Effector memory CD8-positive, alpha-beta T cell (primary cell): ENCODE data around the gene ASIC3.
"Not testable (repeated sequence)": the region's sequence is repeated elsewhere in the genome, so short reads cannot be mapped to it uniquely, and the experiment has no call there.

Source experiments
- ATAC-seq: fragments of 150-1000 bp; cut with Tn5 transposase; replicated peaks from 2 replicates; pipeline ENCODE4 v1.10.0; 2021; ENCODE audit warnings: mild to moderate bottlenecking, moderate library complexity
- DNase-seq, 3 experiments: peaks; one replicate each; pipeline ENCODE4 v3.0.0; 2021
- H3K27ac Mint-ChIP-seq, 2 donors: one replicate each; pipeline ENCODE4 v1.8.0; 2022; ENCODE audit warnings: mild to moderate bottlenecking in 2 of 2, mixed read lengths in 2 of 2, moderate library complexity in 2 of 2
- H3K27me3 Mint-ChIP-seq, 2 donors: one replicate each; pipeline ENCODE4 v1.8.0; 2022; ENCODE audit warnings: mixed read lengths in 2 of 2
- H3K36me3 Mint-ChIP-seq: one replicate; pipeline ENCODE4 v1.8.0; 2022; ENCODE audit warnings: mild to moderate bottlenecking, moderate library complexity, mixed read lengths; ENCODE audit not compliant: insufficient read depth
- H3K4me1 Mint-ChIP-seq, 2 donors: one replicate each; pipeline ENCODE4 v1.8.0; 2022; ENCODE audit warnings: low read depth in 2 of 2, mixed read lengths in 2 of 2
- H3K4me3 Mint-ChIP-seq, 2 donors: one replicate each; pipeline ENCODE4 v1.8.0; 2022; ENCODE audit warnings: mild to moderate bottlenecking in 2 of 2, mixed read lengths in 2 of 2, moderate library complexity in 2 of 2
- H3K9me3 Mint-ChIP-seq, 2 donors: one replicate each; pipeline ENCODE4 v1.8.0; 2022; ENCODE audit warnings: mixed read lengths in 2 of 2

The ASIC3 gene

DNA sequence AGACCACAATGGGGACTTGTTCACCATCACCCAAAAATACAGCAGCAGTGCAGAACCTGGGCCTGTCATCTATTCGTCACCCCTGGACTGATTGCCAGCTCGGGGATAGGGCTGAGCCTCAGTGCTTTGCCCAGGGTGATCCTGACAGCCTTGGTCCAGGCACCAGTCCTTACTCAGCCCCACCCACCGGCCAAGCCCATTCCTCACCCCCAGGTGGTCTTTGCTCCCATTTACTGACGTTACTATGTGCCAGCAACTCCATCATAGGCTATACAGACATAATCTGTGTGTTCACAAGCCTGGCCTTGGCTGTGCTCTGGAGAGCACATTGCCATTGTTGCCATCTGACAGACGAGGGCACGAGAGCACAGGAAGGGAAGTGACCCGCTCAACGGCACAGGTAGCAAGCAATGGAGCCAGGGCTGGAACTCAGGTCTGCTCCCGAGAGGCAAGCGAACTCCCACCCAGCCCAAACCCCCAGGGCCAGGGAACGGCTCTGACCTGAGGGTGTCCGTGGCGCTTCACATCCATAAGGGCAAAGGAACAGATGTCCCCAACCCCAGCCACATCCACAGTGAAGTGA lies 30.9 kb upstream of the ASIC3 start:
- peaks cover 33 to 45% of the 10 kb centered on the region in 2 donors for H3K27me3 Mint-ChIP-seq
- no peaks in the 10 kb centered on the region for H3K9me3 Mint-ChIP-seq
- peaks cover 34 to 40% of the 10 kb centered on the region in 2 donors for H3K4me1 Mint-ChIP-seq

DNA sequence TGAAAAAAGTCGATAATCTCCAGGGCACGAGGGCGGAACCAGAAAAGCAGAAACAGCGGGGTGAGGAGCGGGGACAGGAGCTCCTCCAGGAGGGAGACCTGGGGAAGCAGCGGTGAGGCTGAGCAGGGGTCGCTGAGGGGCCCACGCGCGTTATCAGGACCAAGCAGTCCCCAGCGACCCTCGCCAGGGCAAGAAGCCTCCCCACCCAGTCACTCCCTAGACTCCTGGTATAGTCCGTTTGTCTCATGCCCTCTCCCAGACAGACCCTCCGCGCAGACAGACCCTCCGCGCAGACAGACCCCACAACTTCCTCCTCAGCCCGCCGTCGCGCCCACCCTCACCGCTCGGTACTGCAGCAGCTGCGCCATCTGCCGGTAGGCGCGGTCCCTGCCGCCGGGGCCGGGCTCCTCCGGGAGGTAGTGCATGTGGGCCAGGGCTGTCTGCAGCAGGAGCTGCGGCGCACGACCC lies 30.3 kb upstream of the ASIC3 start:
- peak; percentile 77 to 83 (median 80) for DNase-seq
- peak; percentile 46 for ATAC-seq
- Mint-ChIP-seq H3K27me3 (peaks cover 37 to 50% of the 10 kb centered on the region in 2 donors), H3K9me3 (no peaks in the 10 kb centered on the region), H3K4me3 (peak overlapping the region; percentile 85 to 86), H3K4me1 (peaks cover 30 to 37% of the 10 kb centered on the region in 2 donors), H3K36me3 (peaks cover 28% of the 10 kb centered on the region), H3K27ac (peak overlapping the region; percentile 86 to 89)

More for the DNA sequence above, 30.9 kb upstream of the ASIC3 start:
- H3K36me3 Mint-ChIP-seq, result peaks cover 28% of the 10 kb centered on the region
- H3K27ac Mint-ChIP-seq, result peak overlapping the region; percentile 86 to 89
- DNase-seq, result no peak
- no peak for ATAC-seq
- peak overlapping the region; percentile 85 to 86 for H3K4me3 Mint-ChIP-seq

- H3K27ac Mint-ChIP-seq, result peak overlapping the region; percentile 86 to 89
- peaks cover 30 to 37% of the 10 kb centered on the region in 2 donors for H3K4me1 Mint-ChIP-seq
- H3K36me3 Mint-ChIP-seq, result peaks cover 26% of the 10 kb centered on the region
- peaks cover 40 to 56% of the 10 kb centered on the region in 2 donors for H3K27me3 Mint-ChIP-seq
- H3K9me3 Mint-ChIP-seq, result no peaks in the 10 kb centered on the region
- peak overlapping the region; percentile 85 to 86 for H3K4me3 Mint-ChIP-seq
- DNase-seq (peak; percentile 34 to 48 (median 37)), ATAC-seq (peak; percentile 44)
These were observed 29.8 kb upstream of the ASIC3 start for GRCh38 chr7:151018421-151019129.

GRCh38 chr7:151019130-151019447 lies 29.2 kb upstream of the ASIC3 start:
- Mint-ChIP-seq H3K27ac (no peak overlapping the region), H3K9me3 (no peaks in the 10 kb centered on the region), H3K27me3 (peaks cover 40 to 57% of the 10 kb centered on the region in 2 donors), H3K36me3 (peaks cover 21% of the 10 kb centered on the region), H3K4me3 (peak overlapping the region; percentile 85 to 86), H3K4me1 (peaks cover 28 to 35% of the 10 kb centered on the region in 2 donors)
- DNase-seq (no peak), ATAC-seq (no peak)

DNA sequence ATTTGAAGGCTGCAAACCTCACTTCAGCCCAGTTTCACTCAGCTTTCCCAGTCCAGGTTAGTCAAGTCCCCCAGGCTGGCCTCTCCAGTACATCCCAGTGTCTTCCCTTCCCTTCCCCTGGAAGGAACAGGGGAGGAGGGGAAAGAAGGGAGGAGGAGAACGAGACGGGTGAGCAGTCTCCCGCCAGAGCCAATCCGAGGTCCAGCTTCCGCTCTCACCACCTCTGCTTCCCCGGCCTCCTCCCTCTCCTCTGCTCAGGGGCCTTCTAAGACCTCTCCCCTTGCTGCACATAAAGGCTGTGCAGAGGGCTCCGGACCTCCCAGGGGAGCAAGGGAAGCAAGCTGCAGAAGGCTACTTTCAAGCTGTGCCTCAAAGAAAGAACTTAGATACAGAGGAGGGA lies 28.1 kb upstream of the ASIC3 start:
- DNase-seq, result no peak
- Mint-ChIP-seq H3K9me3 (no peaks in the 10 kb centered on the region), H3K27me3 (peaks cover 40 to 57% of the 10 kb centered on the region in 2 donors), H3K27ac (no peak overlapping the region), H3K36me3 (peaks cover 10% of the 10 kb centered on the region), H3K4me3 (peak overlapping the region in 1 of 2 donors; percentile 86), H3K4me1 (peaks cover 21 to 25% of the 10 kb centered on the region in 2 donors)
- ATAC-seq, result no peak

- peaks cover 15 to 17% of the 10 kb centered on the region in 2 donors for H3K4me1 Mint-ChIP-seq
These were observed 25.1 kb upstream of the ASIC3 start for GRCh38 chr7:151023232-151023631.

GRCh38 chr7:151024435-151025056 lies 23.8 kb upstream of the ASIC3 start, which contains the start of gene ATG9B:
Gene ATG9B, minus strand, starts transcription at chr7:151024494. Its CDS starts 71 bp downstream, at chr7:151024423.
- Mint-ChIP-seq H3K27me3 (peaks cover 31 to 39% of the 10 kb centered on the region in 2 donors), H3K4me3 (no peak within 1 kb of the TSS), H3K9me3 (no peaks in the 10 kb centered on the region), H3K4me1 (peaks cover 13 to 16% of the 10 kb centered on the region in 2 donors), H3K36me3 (peaks cover 16% of the 10 kb centered on the region), H3K27ac (peak within 1 kb of the TSS in 1 of 2 donors; percentile 66)
- no peak for ATAC-seq
- no peak for DNase-seq

More at GRCh38 chr7:151023232-151023631, 25.1 kb upstream of the ASIC3 start:
- H3K36me3 Mint-ChIP-seq, result peaks cover 8% of the 10 kb centered on the region
- peaks cover 40 to 52% of the 10 kb centered on the region in 2 donors for H3K27me3 Mint-ChIP-seq
- ATAC-seq (no peak), DNase-seq (no peak)
- no peak overlapping the region for H3K4me3 Mint-ChIP-seq
- H3K9me3 Mint-ChIP-seq, result no peaks in the 10 kb centered on the region
- no peak overlapping the region for H3K27ac Mint-ChIP-seq

DNA sequence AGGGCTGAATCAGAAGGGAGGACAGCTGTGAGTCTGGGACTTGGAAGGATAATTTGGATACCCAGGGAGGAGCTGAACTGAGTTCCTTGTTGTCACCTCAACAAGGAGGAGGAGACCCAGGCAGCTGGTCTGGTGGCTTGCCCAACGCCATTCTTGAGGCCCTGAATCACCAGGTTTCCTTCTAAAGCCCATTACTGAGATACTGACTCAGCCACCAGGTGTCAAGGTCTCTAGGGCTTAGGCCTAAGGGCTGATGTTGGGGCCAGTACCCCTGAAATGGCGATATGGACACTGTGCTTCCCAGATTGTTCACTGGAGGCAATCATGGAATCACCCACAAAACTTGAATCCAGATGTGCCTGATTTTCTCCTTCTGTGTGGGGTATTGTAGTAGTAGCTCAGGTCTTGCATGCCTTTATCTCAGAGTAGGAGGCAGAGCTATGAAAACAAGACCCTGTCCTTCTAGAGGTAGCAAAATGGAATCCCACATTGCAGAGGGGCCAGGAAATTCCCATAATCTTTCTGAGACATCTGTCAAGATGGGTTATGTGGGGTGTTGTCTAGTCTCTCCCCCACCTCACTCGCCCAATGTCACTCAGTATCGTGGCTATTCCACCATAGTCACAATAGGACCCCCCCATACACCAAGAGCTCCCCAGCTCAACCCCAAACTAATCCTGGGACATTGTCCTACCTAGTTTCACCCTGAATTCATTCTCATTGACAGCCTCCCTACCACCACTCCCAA lies 22.2 kb upstream of the ASIC3 start:
- Mint-ChIP-seq H3K27ac (peak overlapping the region; percentile 10 to 100), H3K4me1 (peaks cover 16 to 17% of the 10 kb centered on the region in 2 donors), H3K27me3 (peaks cover 15 to 23% of the 10 kb centered on the region in 2 donors), H3K4me3 (no peak overlapping the region), H3K36me3 (peaks cover 20% of the 10 kb centered on the region), H3K9me3 (no peaks in the 10 kb centered on the region)
- no peak for ATAC-seq
- no peak for DNase-seq

GRCh38 chr7:151026771-151027727 lies 21.3 kb upstream of the ASIC3 start:
- H3K27ac Mint-ChIP-seq, result peak overlapping the region; percentile 99 to 100
- peaks cover 7 to 14% of the 10 kb centered on the region in 2 donors for H3K27me3 Mint-ChIP-seq
- H3K36me3 Mint-ChIP-seq, result peaks cover 20% of the 10 kb centered on the region
- peak overlapping the region; percentile 85 to 93 for H3K4me3 Mint-ChIP-seq
- H3K9me3 Mint-ChIP-seq, DNase-seq, ATAC-seq: not testable (repeated sequence)
- peaks cover 17 to 23% of the 10 kb centered on the region in 2 donors for H3K4me1 Mint-ChIP-seq

GRCh38 chr7:151027728-151028130 lies 20.6 kb upstream of the ASIC3 start:
- not testable (repeated sequence) for H3K27me3 Mint-ChIP-seq, DNase-seq, H3K9me3 Mint-ChIP-seq
- Mint-ChIP-seq H3K36me3 (peaks cover 20% of the 10 kb centered on the region), H3K27ac (peak overlapping the region; percentile 99 to 100), H3K4me1 (peaks cover 17 to 23% of the 10 kb centered on the region in 2 donors), H3K4me3 (peak overlapping the region; percentile 85 to 93)
- ATAC-seq, result peak; percentile 22

GRCh38 chr7:151028131-151028947 lies 20.0 kb upstream of the ASIC3 start, which contains the start of gene ABCB8:
Gene ABCB8, plus strand, starts transcription at chr7:151028450. Its CDS starts 66 bp downstream, at chr7:151028516.
- no peaks in the 10 kb centered on the region for H3K9me3 Mint-ChIP-seq
- DNase-seq (peak; percentile 98 to 99 (median 99)), ATAC-seq (peak; percentile 86)
- peaks cover 0 to 3% of the 10 kb centered on the region in 2 donors for H3K27me3 Mint-ChIP-seq
- peaks cover 17 to 23% of the 10 kb centered on the region in 2 donors for H3K4me1 Mint-ChIP-seq
- peaks cover 20% of the 10 kb centered on the region for H3K36me3 Mint-ChIP-seq
- H3K4me3 Mint-ChIP-seq, result peak within 1 kb of the TSS; percentile 85 to 93
- H3K27ac Mint-ChIP-seq, result peak within 1 kb of the TSS; percentile 99 to 100
